HG02623 (cell line): ENCODE measurements around the gene CPNE2.
A peak's percentile ranks its signal among the peaks of the same experiment; 100 is the strongest.
"Not testable (repeated sequence)": the region's sequence is repeated elsewhere in the genome, so short reads cannot be mapped to it uniquely, and the experiment has no call there.

Experiments
- ATAC-seq: cut with Tn5 transposase; IDR thresholded peaks from one replicate; pipeline ENCODE4 v1.9.1; 2021; ENCODE audit warnings: moderate library complexity; ENCODE audit not compliant: unreplicated experiment

CPNE2 gene

GRCh38 chr16:57091975-57092785 is at the start of gene CPNE2:
TSS of gene CPNE2 (plus strand) at chr16:57092583. CDS start at chr16:57110743, 18,160 bp downstream.
- peak; percentile 45 for ATAC-seq

GRCh38 chr16:57043248-57043647 is 49.1 kb upstream of the CPNE2 start:
- ATAC-seq: no peak

- ATAC-seq: no peak
These were observed 47.3 kb upstream of the CPNE2 start for GRCh38 chr16:57044931-57045693.

GRCh38 chr16:57045694-57046381 is 46.5 kb upstream of the CPNE2 start:
- ATAC-seq: no peak

GRCh38 chr16:57048095-57048494 is 44.3 kb upstream of the CPNE2 start:
- ATAC-seq: no peak

- peak; percentile 53 for ATAC-seq
These were observed 42.7 kb upstream of the CPNE2 start for GRCh38 chr16:57049678-57050077.

- no peak for ATAC-seq
These were observed 40.6 kb upstream of the CPNE2 start for GRCh38 chr16:57051696-57052228.

GRCh38 chr16:57053206-57053605 is 39.2 kb upstream of the CPNE2 start:
- ATAC-seq: no peak

GRCh38 chr16:57054338-57054737 is 38.0 kb upstream of the CPNE2 start:
- no peak for ATAC-seq

- ATAC-seq: no peak
These were observed 37.6 kb upstream of the CPNE2 start for GRCh38 chr16:57054771-57055170.

GRCh38 chr16:57055671-57056070 is 36.7 kb upstream of the CPNE2 start:
- no peak for ATAC-seq

GRCh38 chr16:57058291-57058861 is 34.0 kb upstream of the CPNE2 start:
- no peak for ATAC-seq

- ATAC-seq: no peak
These were observed 31.9 kb upstream of the CPNE2 start for GRCh38 chr16:57060323-57061083.

- no peak for ATAC-seq
These were observed 31.1 kb upstream of the CPNE2 start for GRCh38 chr16:57061084-57061905.

GRCh38 chr16:57062329-57062728 is 30.1 kb upstream of the CPNE2 start:
- ATAC-seq: no peak

- ATAC-seq: not testable (repeated sequence)
These were observed 29.2 kb upstream of the CPNE2 start for GRCh38 chr16:57063189-57063588.

GRCh38 chr16:57064995-57065394 is 27.4 kb upstream of the CPNE2 start:
- ATAC-seq: no peak

- peak; percentile 53 for ATAC-seq
These were observed 25.8 kb upstream of the CPNE2 start for GRCh38 chr16:57066625-57067024.

GRCh38 chr16:57067347-57067746 is 25.0 kb upstream of the CPNE2 start:
- ATAC-seq: no peak
